Measurements from ENCODE around the gene COL6A3. TPM values are rescaled to one million over a fixed set of nuclear protein-coding genes. Genes with fewer than 3 reads are reported as not detected.

The COL6A3 gene
- total RNA-seq, 2 donors from 2014 or later, result 26.9 to 86.9 TPM

- no peak for TF ChIP-seq CTCF (IDR thresholded peaks at IDR 0.05)
- no peak for TF ChIP-seq POLR2AphosphoS5 (IDR thresholded peaks at IDR 0.05)
- TF ChIP-seq POLR2A (IDR thresholded peaks at IDR 0.05), result no peak
- no peak for DNase-seq (ENCODE audit: low spot score)
- Histone ChIP-seq H3K27me3 (replicated peaks; ENCODE audit: insufficient read depth) (no peaks in the 10 kb centered on the region), H3K27ac (no peak overlapping the region), H3K4me3 (no peak overlapping the region), H3K36me3 (no peaks in the 10 kb centered on the region), H3K4me1 (replicated peaks) (peaks cover 6% of the 10 kb centered on the region), H3K9me3 (no peaks in the 10 kb centered on the region)
- 93% methylated on average over 3 of the region's 3 CpGs for WGBS
- intact Hi-C loops (cut with DNase I), result loop anchor here (5.0 to 10.0 kb wide), 3 partner anchors 34 to 293 kb away; no protein-coding TSS in a partner anchor
Measured at GRCh38 chr2:237418300-237418699, 4.3 kb upstream of the COL6A3 start.

- no peak for DNase-seq (ENCODE audit: low spot score)
- Histone ChIP-seq H3K36me3 (no peaks in the 10 kb centered on the region), H3K4me3 (peak overlapping the region; percentile 30 to 32), H3K9me3 (no peaks in the 10 kb centered on the region), H3K4me1 (replicated peaks) (no peaks in the 10 kb centered on the region), H3K27me3 (replicated peaks; ENCODE audit: insufficient read depth) (no peaks in the 10 kb centered on the region), H3K27ac (peak overlapping the region; percentile 73 to 81)
- 55% methylated on average over 25 of the region's 25 CpGs for WGBS
- intact Hi-C loops (cut with DNase I), result loop anchor here (5.0 to 10.0 kb wide), 4 partner anchors 162 to 321 kb away; no protein-coding TSS in a partner anchor
- no peak for TF ChIP-seq POLR2AphosphoS5 (IDR thresholded peaks at IDR 0.05)
- TF ChIP-seq POLR2A (IDR thresholded peaks at IDR 0.05), result no peak
- TF ChIP-seq CTCF (IDR thresholded peaks at IDR 0.05), result no peak
Measured at GRCh38 chr2:237412988-237413776, 782 bp downstream of the COL6A3 start.

- no peaks in the 10 kb centered on the region for H3K4me1 ChIP-seq (replicated peaks)
- H3K9me3 ChIP-seq, result no peaks in the 10 kb centered on the region
- TF ChIP-seq POLR2A (IDR thresholded peaks at IDR 0.05) (no peak), CTCF (IDR thresholded peaks at IDR 0.05) (no peak), POLR2AphosphoS5 (IDR thresholded peaks at IDR 0.05) (no peak)
- no peak for DNase-seq (ENCODE audit: low spot score)
- H3K27me3 ChIP-seq (replicated peaks; ENCODE audit: insufficient read depth), result no peaks in the 10 kb centered on the region
- H3K4me3 ChIP-seq, result peak overlapping the region; percentile 30 to 32
- intact Hi-C loops (cut with DNase I), result loop anchor here (5.0 to 10.0 kb wide), 4 partner anchors 162 to 320 kb away; no protein-coding TSS in a partner anchor
- no peaks in the 10 kb centered on the region for H3K36me3 ChIP-seq
- H3K27ac ChIP-seq, result peak overlapping the region; percentile 73 to 81
- 37% methylated on average over 7 of the region's 7 CpGs for WGBS
Measured at GRCh38 chr2:237412646-237412987, 1.3 kb downstream of the COL6A3 start.

- no peak for DNase-seq (ENCODE audit: low spot score)
- H3K9me3 ChIP-seq, result no peaks in the 10 kb centered on the region
- intact Hi-C loops (cut with DNase I), result loop anchor here (2.0 to 10.0 kb wide), 5 partner anchors 163 to 320 kb away; no protein-coding TSS in a partner anchor
- 65% methylated on average over 16 of the region's 16 CpGs for WGBS
- peak overlapping the region; percentile 73 to 81 for H3K27ac ChIP-seq
- no peaks in the 10 kb centered on the region for H3K27me3 ChIP-seq (replicated peaks; ENCODE audit: insufficient read depth)
- H3K36me3 ChIP-seq, result no peaks in the 10 kb centered on the region
- TF ChIP-seq POLR2AphosphoS5 (IDR thresholded peaks at IDR 0.05), result no peak
- TF ChIP-seq POLR2A (IDR thresholded peaks at IDR 0.05), result no peak
- no peak for TF ChIP-seq CTCF (IDR thresholded peaks at IDR 0.05)
- H3K4me1 ChIP-seq (replicated peaks), result no peaks in the 10 kb centered on the region
- H3K4me3 ChIP-seq, result peak overlapping the region; percentile 30 to 32
Measured at GRCh38 chr2:237411683-237412423, 2.1 kb downstream of the COL6A3 start.

All from prostate gland (tissue), 2 donors.